T1000 (cell line): ENCODE measurements around the gene WNK1.
A peak's percentile ranks its signal among the peaks of the same experiment; 100 is the strongest.
"Not testable (repeated sequence)": the region's sequence is repeated elsewhere in the genome, so short reads cannot be mapped to it uniquely, and the experiment has no call there.

Source experiments
- DNase-seq: peaks from one replicate; lab custom pipeline; 2025; ENCODE audit warnings: mixed read lengths; lab: John Stamatoyannopoulos, UW

WNK1 gene

DNA sequence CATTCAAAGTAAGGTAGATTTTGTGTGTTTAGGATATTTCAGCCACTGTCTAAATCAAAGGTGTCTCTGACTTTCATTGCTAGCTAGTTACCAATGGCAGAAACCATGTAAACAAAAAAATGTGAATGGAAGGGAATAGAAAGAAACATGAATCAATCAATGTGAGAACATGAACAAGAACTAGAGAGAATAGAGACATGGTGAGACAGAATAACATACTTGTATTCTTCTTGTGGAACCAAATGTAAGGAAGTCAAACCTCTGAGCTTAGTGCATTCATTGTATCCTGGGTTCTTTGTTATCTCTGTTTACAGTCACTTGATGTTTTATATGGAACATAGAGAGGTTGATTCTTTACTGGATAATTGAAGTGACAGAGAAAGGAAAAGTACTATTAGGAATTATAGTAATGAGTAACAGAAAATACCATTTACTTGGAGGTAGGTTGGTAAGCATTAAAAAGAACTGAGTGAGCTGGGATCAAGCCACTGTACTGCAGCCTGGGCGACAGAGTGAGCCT lies 2.6 kb upstream of the WNK1 start:
- no peak for DNase-seq

DNA sequence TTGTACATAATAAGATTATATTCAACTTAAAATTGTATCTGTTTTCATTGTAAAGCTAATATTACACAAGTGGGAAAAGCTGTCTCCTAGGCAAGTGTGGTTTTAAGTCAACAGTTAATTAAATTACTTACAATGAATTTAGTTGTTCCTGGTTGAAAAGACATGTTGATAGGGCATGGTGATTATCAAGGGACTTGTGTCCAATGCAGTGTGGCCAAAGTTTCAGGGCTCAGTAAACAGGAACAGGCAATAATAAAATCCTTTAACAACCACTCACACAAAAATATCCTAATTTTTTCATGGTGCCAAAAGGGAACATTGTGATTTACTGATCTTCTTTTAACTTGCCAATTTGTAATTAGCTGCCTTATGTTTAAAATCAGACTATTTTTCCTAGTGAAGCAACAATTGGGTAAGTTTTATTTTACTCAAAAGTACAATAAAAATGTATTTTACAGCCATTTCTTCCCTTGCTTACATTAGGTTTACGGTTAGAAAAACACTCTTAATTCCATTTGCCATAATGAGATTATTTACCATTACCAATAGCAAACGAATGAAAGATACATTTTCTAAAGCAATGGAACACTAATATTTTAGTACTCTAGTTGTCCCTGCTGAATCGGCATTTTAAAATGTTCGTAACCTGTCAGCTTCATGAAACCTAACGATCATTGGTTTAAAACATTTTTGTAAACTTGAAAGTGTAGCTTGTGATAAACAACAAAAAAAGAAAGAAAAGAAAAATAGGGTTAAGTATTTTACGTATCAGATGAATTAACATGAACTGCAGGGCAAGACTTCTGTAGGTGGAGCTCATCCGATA lies 1.8 kb upstream of the WNK1 start:
- no peak for DNase-seq

DNA sequence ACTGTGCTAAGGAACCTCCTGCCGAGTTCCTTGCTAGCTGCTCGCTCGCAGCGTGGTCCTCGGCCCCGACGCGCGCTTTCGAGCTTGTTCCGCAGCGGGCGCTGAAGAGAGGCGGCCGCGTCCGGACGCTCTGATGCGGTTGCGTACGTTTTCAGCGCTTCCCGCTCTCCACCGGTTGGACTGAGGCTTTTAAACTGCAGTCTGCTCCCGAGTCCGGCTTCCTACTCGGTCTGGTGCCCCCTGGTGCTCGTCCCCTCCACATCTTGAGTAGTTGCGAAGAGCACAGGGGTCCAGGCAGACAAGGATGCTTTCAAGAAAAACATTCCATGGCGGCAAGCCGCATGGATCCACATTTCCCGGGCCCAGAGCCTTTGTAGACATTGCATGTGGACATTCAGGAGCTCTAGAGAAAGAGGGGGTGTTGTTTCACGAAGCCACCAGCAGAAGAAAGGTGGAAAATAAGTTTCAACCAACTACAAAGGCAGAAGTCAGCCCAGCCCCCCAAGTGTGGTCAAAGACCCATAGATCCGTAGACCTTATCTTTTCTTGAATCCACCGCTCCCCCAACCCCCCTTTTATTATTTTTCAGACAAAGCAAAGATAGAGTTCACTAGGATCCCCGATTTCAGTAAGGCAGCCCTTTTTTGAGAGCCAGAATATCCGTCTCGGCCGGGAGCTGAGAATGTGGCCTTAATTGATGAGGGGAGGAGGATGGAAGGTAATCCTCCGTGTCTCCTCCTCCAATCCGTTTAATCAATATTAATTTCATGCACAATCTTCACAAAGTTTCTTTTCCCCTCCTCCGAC lies 984 bp upstream of the WNK1 start:
- DNase-seq: peak; percentile 80

DNA sequence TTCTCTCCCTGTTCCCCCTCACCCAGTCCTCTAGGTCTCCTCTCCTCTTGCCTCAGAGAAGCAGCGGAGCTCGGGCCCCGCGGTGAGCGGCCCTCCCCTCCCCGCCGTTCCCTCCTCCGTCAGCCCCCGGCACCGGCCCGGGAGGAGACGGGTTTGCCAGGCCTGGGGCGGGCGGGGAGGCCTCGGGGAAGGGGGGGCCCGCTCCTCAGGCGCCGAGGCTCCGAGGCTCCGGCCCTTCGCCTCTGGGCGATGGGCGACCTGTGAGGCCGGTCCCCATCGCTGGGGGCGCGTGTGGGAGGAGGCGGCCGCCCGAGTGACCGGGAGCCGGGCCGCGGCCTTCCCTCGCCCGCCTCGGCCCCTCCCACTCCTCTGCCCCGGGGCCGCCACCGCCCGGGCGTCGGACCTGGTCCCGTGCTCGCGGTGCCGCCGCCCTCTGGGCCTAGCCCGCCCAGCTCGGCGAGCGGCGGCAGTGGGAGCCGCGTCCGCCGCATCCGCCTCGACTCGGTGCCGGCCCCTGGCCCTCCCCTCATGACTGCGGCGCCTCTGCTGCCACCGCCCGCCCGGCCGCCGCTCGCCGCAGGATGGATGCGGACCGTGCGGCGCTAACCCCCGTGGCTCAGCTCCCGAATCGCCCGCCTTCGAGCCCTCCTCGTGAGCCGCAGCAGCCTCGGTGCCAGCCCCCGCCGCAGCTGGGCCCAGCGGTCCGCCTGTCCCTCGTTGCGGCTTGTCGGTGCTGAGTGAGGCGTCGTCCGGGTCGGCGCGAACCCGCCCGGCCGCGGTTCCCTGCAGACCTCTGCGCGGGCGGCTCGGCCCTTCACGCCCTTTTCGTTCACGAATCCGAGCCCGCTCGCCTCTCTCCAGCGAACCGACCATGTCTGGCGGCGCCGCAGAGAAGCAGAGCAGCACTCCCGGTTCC lies 574 bp downstream of the WNK1 start:
- no peak for DNase-seq

DNA sequence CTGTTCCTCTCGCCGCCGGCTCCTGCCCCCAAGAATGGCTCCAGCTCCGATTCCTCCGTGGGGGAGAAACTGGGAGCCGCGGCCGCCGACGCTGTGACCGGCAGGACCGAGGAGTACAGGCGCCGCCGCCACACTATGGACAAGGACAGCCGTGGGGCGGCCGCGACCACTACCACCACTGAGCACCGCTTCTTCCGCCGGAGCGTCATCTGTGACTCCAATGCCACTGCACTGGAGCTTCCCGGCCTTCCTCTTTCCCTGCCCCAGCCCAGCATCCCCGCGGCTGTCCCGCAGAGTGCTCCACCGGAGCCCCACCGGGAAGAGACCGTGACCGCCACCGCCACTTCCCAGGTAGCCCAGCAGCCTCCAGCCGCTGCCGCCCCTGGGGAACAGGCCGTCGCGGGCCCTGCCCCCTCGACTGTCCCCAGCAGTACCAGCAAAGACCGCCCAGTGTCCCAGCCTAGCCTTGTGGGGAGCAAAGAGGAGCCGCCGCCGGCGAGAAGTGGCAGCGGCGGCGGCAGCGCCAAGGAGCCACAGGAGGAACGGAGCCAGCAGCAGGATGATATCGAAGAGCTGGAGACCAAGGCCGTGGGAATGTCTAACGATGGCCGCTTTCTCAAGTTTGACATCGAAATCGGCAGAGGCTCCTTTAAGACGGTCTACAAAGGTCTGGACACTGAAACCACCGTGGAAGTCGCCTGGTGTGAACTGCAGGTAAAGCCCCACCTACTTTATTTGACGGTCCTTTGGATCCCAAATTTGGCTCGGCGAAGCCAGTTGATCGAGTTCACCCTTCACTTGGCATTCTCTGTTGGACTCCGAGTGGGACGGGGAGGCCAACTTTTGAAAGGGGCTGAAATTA lies 1.5 kb downstream of the WNK1 start:
- no peak for DNase-seq

DNA sequence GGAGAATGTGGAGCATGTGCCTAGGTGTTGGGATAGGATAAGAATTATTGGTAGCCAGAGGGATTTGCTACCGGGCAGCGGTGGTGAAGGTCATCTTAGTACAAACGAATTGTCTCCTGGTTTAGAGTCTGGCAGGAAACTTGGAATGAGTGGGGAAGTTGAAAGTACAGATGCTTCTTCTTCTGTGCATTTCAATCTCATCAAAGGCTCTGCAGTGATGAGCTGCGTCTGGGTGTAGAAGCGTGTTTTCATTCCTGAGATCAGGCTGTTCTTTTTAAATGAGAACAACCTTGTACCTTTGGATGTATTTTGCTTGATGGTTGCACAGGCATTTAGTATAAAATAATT lies 2.1 kb downstream of the WNK1 start:
- DNase-seq: no peak

DNA sequence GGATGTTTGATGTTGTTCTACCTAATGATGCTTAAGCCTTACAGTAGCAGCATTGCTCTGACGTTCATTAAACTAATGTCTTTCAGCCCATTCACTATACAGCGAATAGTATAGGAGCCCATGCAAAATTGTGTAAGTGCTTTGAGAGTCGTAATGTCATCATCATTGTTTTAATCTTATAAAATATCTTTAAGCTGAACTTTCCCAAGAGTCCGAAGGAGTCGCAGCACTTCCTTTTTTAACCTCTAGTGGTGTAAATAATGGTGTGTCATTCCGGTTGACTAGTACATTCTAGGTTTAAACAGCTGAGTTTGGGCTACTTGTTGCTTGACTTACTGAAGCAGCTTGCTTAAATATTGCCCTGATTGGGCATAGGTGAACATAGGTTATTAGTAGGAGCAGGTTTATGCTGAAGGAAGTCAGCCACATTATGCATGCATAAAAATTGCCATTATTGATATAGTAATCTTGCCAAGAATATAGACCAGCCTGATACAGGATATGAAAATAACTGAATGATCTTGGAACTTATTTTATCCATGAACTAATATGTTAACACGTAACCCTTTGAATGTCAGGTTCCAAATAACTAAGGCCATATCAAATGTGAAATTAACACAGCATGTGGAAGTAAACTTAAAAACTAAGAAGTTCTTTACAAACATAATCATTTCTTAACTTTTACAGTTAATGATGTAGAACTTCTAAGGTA lies 2.6 kb downstream of the WNK1 start:
- DNase-seq: no peak

DNA sequence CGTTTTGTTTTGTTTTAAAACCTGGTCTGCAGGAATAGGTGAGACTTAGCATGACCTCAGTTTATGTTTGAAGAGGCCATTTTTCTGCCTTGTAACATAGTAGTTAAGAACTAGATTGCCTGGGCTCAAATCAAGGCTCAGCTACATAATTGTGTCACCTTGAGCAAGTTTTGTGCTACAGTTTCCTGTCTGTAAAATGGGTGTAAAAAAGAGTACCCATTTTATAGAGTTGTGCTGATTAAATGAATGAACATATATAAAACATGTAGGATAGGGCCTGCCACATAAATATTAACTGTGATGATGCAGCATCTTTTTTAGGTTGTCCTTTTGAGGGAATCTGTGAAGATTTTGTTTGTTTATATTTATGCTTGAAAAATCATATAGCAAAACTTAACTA lies 7.2 kb downstream of the WNK1 start:
- DNase-seq: no peak

DNA sequence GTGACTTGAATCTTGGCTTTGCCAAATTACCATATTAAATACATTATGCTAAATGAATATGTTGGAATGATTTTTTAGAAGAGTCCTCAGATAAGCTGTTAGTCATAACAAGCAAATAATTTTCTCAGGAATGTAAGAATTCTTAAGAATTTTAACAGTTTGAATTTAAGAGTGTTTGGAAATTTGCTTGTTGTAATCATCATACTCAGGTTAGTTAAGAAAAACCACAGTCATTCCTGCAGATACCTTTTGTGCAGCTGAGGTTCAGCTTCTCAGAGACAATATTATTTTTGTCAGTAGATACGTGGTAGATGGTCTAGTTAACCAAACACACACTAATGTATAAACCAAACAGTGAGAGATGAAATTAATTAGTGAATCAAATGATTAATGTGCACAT lies 8.9 kb downstream of the WNK1 start:
- no peak for DNase-seq

DNA sequence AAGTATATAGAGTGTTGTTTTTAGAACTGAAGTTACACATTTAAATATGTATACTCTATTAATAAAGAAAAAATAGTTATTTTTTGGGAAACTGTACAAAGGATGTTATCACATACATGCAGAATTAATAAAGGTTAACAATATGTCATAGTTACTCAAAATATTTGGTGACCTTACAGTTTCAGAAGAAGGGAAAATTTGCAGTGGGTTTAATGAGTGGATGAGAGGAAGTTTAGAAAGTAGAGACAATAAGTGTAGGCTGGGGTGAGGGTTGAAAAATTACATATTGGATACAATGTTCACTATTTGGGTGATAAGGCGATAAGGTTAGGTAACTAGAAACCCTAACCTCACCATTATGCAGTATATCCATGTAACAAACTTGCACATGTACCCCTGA lies 13.5 kb downstream of the WNK1 start:
- DNase-seq: no peak

DNA sequence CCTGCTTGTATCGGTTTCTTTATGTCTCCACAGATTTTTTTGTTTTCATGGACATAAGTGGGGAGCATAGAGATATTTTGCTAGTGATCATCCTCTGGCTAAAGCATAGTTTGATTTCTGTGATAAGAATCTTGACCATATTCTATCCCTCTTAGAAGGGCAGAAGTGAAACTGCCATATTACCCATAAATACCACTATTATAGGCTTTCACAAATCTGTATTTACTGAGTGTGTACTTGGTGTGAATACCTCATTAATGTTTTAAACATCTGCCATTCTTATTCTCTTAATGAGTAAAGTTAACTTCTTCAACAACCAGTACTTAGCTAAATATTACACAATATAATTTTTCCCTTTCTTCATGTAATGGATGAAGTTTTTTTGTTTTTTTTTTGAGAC lies 16.1 kb downstream of the WNK1 start:
- DNase-seq: no peak

DNA sequence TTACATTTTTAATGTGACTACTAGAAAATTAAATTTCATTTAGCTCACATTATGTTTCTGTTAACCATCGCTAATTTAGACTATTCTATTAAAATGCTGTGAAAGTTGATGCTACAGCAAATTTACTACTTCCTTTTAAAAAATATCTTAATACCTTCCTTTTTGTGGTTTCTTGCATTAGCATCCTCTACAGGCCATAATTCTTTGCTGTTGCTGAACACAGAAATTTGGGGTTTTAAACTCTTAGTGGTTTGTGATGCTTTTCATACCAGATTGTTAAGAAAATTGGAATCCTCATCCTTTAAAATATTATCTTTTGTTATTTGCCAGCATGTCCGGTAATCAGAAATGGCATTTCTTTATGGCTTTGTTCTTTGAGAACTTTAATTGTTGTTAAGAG lies 18.1 kb downstream of the WNK1 start:
- DNase-seq: no peak

DNA sequence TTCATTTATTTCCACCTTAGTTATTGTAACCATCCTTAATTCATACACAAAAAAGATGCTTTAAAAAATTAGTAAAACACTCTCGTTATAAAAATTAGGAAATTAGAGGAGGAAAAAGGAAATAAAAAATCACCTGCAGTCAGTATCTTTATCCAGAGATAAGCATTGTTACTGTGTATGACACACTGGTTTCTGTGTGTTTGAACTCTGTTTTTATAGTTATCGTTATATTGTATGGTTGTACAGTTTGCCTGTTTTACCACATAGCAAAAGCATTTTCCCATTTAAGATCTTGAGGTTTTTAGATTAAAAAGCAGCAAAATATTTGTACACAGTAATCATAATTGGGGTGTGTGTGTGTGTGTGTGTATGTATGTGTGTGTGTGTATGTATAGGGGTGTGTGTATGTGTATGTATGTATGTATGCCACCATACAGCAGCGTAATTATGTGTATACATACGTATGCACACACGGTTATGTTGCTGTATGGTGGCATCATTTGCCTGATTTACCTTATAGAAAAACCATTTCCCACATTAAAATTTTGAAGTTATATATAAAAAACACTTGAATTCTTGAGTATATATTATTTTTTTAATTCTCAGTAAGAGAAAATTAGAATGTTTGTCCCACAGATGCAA lies 19.8 kb downstream of the WNK1 start:
- DNase-seq: no peak

DNA sequence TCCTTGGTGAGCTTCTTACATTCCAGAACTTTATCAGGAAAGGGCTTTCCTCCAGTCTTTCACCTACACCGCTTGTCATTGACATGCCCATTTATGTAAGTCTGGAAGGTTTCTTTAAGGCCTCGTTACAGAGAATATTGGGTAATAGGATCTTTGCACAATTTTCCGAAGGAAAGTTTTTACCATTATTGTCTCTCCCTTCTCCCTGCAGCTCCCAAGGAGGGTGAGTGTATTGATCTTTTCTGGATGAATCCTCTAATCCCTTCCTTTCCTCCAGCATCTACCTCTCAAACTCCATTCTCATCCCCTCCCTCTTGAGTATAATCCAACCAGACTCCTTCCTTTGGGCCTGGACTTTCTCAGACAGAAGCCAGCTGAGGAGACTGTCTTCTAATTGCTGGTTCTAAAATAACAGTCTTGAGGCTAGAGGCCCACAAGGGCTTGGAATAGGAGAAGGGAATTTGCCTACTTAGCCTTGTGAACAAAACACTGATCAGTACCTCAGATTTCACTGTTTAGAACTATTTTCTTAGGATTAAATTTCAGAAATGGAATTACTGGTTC lies 21.8 kb downstream of the WNK1 start:
- no peak for DNase-seq

DNA sequence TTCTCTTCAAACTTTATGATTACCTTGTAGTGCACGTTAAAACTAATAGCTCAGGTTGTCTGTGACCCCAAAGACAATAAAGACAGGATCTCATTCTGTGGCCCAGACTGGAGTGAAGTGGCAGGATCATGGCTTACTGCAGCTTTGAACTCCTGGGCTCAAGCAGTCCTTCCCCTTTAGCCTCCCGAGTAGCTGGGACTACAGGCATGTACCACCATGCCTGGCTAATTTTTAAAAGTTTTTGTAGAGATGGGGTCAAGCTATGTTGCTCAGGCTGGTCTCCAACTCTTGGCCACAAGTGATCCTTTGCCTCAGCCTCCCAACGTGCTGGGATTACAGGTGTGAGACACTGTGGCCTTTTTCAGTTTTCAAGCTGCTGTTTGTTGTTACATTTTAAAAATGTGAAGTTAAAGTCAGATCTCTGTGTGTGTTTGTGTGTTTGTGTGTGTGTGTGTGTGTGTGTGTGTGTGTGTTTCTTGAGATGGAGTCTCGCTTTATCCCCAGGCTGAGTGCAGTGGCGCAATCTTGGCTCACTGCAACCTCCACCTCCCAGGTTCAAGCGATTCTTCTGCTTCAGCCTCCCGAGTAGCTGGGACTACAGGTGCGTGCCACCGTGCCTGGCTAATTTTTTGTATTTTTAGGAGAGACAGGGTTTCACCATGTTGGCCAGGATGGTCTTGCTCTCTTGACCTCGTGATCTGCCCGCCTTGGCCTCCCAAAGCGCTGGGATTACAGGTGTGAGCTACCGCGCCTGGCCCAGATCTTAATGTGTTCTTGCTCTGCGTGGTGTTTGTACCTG lies 23.8 kb downstream of the WNK1 start:
- not testable (repeated sequence) for DNase-seq

DNA sequence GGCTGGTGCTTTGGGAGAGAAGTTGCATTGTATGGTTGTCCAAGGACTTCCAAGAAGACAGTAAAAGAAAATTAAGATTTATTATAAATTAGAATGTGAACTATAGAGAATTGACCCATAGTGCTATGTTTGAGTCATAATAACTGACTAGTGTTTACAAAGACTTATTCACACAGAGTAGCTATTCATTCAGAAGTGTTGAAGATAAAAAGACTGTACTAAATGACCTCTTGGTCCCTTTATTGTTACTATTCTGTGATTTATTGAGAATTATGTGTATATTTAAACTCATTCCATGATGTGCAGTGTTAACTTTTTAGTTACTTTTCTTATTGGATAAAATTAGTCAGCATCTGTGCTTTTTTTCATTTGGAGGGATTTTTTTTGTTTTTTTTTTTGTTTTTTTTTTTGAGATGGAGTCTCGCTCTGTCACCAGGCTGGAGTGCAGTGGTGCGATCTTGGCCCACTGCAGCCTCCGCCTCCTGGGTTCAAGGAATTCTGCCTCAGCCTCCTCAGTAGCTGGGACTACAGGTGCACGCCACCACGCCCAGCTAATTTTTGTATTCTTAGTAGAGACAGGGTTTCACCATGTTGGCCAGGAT lies 24.5 kb downstream of the WNK1 start:
- not testable (repeated sequence) for DNase-seq

DNA sequence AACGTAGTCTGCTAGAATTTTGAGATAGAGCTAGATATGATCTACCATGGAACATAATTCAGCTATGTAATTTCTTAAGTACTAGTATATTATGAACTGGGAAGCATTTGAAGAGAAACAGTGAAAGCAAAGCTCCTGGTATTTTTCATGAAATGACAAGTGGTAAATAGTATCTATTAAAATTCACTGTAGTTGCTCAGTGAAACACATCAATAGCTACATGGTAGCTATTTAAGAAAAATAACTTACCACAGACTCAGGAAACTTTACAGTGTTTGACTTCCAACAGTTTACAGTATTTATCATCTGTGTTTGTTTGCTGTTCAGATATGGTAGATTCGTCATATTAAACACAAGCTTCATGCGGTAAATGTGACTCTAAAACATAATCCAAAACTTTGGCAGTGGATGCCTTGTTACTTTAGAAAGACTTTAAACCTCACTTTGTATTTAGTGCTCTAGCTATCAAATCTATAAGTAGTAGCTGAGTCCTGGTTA lies 25.2 kb downstream of the WNK1 start:
- DNase-seq: no peak

DNA sequence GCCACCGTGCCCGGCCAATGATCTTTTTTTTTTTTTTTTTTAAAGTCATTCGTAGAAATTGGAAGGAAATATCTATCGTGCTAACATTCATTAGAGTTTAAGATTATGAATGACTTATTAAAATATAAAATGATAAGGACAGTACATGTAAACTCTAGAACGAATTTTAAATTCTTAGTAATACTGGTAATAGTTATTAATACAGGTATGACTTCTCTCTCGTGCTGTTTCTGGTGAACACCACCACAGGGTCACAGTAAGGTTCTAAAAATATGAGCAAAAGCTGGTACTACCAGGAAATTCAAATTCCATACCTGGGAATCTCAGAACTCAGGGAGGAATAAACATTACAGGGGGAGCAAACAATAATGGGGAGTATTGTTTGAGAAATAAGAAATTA lies 26.2 kb downstream of the WNK1 start:
- no peak for DNase-seq
